ENCODE measurements around the gene OR14A16.

Gene OR14A16

GRCh38 chr1:247824023-247824422, at the start of gene OR14A16:
OR14A16 (minus strand) TSS chr1:247824119; CDS start chr1:247815729, 8,390 bp downstream.
- no peak within 1 kb of the TSS for H3K4me3 ChIP-seq (ENCODE audit: low read depth in 1 of 2, low read length in 1 of 2)
- no peaks in the 10 kb centered on the region for H3K27me3 ChIP-seq
- H3K36me3 ChIP-seq: no peaks in the 10 kb centered on the region
- H3K27ac ChIP-seq: no peak within 1 kb of the TSS
- no peaks in the 10 kb centered on the region for H3K4me1 ChIP-seq (ENCODE audit: control insufficient read depth in 1 of 2, insufficient read depth in 1 of 2, low read depth in 1 of 2, low read length in 1 of 2)
- no peaks in the 10 kb centered on the region for H3K9me3 ChIP-seq
- no peak for TF ChIP-seq CTCF (IDR thresholded peaks at IDR 0.05)

GRCh38 chr1:247865416-247865815, 41.5 kb upstream of the OR14A16 start:
- H3K27me3 ChIP-seq: no peaks in the 10 kb centered on the region
- H3K4me1 ChIP-seq (ENCODE audit: control insufficient read depth in 1 of 2, insufficient read depth in 1 of 2, low read depth in 1 of 2, low read length in 1 of 2): no peaks in the 10 kb centered on the region
- TF ChIP-seq CTCF (IDR thresholded peaks at IDR 0.05): no peak
- H3K36me3 ChIP-seq: no peaks in the 10 kb centered on the region
- H3K27ac ChIP-seq: no peak overlapping the region
- no peak overlapping the region for H3K4me3 ChIP-seq (ENCODE audit: low read depth in 1 of 2, low read length in 1 of 2)
- H3K9me3 ChIP-seq: no peaks in the 10 kb centered on the region

GRCh38 chr1:247864644-247865043, 40.7 kb upstream of the OR14A16 start:
- Histone ChIP-seq H3K4me1 (ENCODE audit: control insufficient read depth in 1 of 2, insufficient read depth in 1 of 2, low read depth in 1 of 2, low read length in 1 of 2) (no peaks in the 10 kb centered on the region), H3K9me3 (no peaks in the 10 kb centered on the region), H3K36me3 (no peaks in the 10 kb centered on the region), H3K4me3 (ENCODE audit: low read depth in 1 of 2, low read length in 1 of 2) (no peak overlapping the region), H3K27ac (no peak overlapping the region), H3K27me3 (peaks cover 4% of the 10 kb centered on the region)
- no peak for TF ChIP-seq CTCF (IDR thresholded peaks at IDR 0.05)

GRCh38 chr1:247862756-247863155, 38.8 kb upstream of the OR14A16 start:
- Histone ChIP-seq H3K27ac (no peak overlapping the region), H3K4me1 (ENCODE audit: control insufficient read depth in 1 of 2, insufficient read depth in 1 of 2, low read depth in 1 of 2, low read length in 1 of 2) (peaks cover 3 to 6% of the 10 kb centered on the region in 2 experiments), H3K27me3 (peaks cover 23% of the 10 kb centered on the region), H3K36me3 (no peaks in the 10 kb centered on the region), H3K4me3 (ENCODE audit: low read depth in 1 of 2, low read length in 1 of 2) (no peak overlapping the region), H3K9me3 (no peaks in the 10 kb centered on the region)
- no peak for TF ChIP-seq CTCF (IDR thresholded peaks at IDR 0.05)

- no peak overlapping the region for H3K27ac ChIP-seq
- peaks cover 55% of the 10 kb centered on the region for H3K27me3 ChIP-seq
- TF ChIP-seq CTCF (IDR thresholded peaks at IDR 0.05): no peak
- H3K9me3 ChIP-seq: no peaks in the 10 kb centered on the region
- H3K4me3 ChIP-seq (ENCODE audit: low read depth in 1 of 2, low read length in 1 of 2): peak overlapping the region; percentile 15 to 59
- no peaks in the 10 kb centered on the region for H3K36me3 ChIP-seq
- H3K4me1 ChIP-seq (ENCODE audit: control insufficient read depth in 1 of 2, insufficient read depth in 1 of 2, low read depth in 1 of 2, low read length in 1 of 2): peaks cover 9 to 10% of the 10 kb centered on the region in 2 experiments
Observed at GRCh38 chr1:247857985-247858619, 34.2 kb upstream of the OR14A16 start.
